Thoracic aorta (tissue), 2 donors: ENCODE measurements around the gene EGFLAM. TPM values are rescaled to one million over a fixed set of nuclear protein-coding genes. Genes with fewer than 3 reads are reported as not detected.

Source experiments
- ATAC-seq: fragments of 150-250 bp; one replicate; pipeline ENCODE4 v1.8.0; 2017; ENCODE audit warnings: low read depth; ENCODE audit not compliant: insufficient number of reproducible peaks, low FRiP score
- DNase-seq: peaks from one replicate; pipeline ENCODE4 v3.0.0-alpha.2; 2020; ENCODE audit warnings: low spot score
- H3K27ac ChIP-seq, 2 donors: fragments of 200-600 bp; sonication (generic); 1 replicate in 1 of 2; 2 replicates in 1 of 2; pipeline ENCODE4 v1.5.1; 2016; ENCODE audit warnings: mild to moderate bottlenecking in 2 of 2, moderate library complexity in 2 of 2
- H3K27me3 ChIP-seq: fragments of 200-600 bp; sonication (generic); replicated peaks from 2 replicates; pipeline ENCODE4 v1.6.0; 2016; ENCODE audit warnings: mild to moderate bottlenecking; ENCODE audit not compliant: insufficient read depth
- H3K36me3 ChIP-seq: fragments of 200-600 bp; sonication (generic); one replicate; pipeline ENCODE4 v1.5.1; 2016
- H3K4me1 ChIP-seq, 2 donors: fragments of 200-600 bp; sonication (generic); 1 replicate in 1 of 2; 2 replicates in 1 of 2; pipeline versions ENCODE4 v1.5.1 to v1.6.0; 2016; ENCODE audit warnings: low read depth in 2 of 2, mild to moderate bottlenecking in 1 of 2; ENCODE audit not compliant: control insufficient read depth in 1 of 2
- H3K4me3 ChIP-seq: fragments of 200-600 bp; sonication (generic); 2 replicates; pipeline ENCODE4 v1.5.1; 2016; ENCODE audit warnings: mild to moderate bottlenecking
- H3K9me3 ChIP-seq: fragments of 200-600 bp; sonication (generic); 2 replicates; pipeline ENCODE4 v1.5.1; 2016
- CTCF ChIP-seq: fragments of 200-600 bp; sonication (generic); IDR thresholded peaks from one replicate; pipeline ENCODE4 v1.5.1; 2019; ENCODE audit warnings: antibody characterized with exemption
- total RNA-seq, 2 donors: library from RNA; depleted of rRNA; stranded (reverse); fragments of >200 nt; gene quantifications; one replicate each; pipeline versions ENCODE4 v1.1.0 to v1.2.3, GENCODE V29; 2016

The EGFLAM gene
- total RNA-seq, 2 donors from 2014 or later, result 10.7 to 23.4 TPM

- ATAC-seq, result no peak
- H3K36me3 ChIP-seq, result peaks cover 4% of the 10 kb centered on the region
- no peak for DNase-seq
- H3K4me1 ChIP-seq, result peaks cover 0 to 4% of the 10 kb centered on the region in 2 donors
- no peaks in the 10 kb centered on the region for H3K27me3 ChIP-seq
- H3K9me3 ChIP-seq, result no peaks in the 10 kb centered on the region
- H3K4me3 ChIP-seq, result no peak overlapping the region
- H3K27ac ChIP-seq, result no peak overlapping the region
- TF ChIP-seq CTCF, result no peak
These were observed 247.9 kb downstream of the EGFLAM start for GRCh38 chr5:38506302-38506701.

GRCh38 chr5:38509185-38509584 lies 250.8 kb downstream of the EGFLAM start:
- no peak overlapping the region for H3K4me3 ChIP-seq
- no peaks in the 10 kb centered on the region for H3K27me3 ChIP-seq
- no peaks in the 10 kb centered on the region for H3K9me3 ChIP-seq
- no peak overlapping the region for H3K27ac ChIP-seq
- no peak for TF ChIP-seq CTCF
- no peak for ATAC-seq
- peaks cover 0 to 4% of the 10 kb centered on the region in 2 donors for H3K4me1 ChIP-seq
- H3K36me3 ChIP-seq, result no peaks in the 10 kb centered on the region
- DNase-seq, result no peak
